NB4 (cell line): ENCODE results near the gene GIMAP1.

Experiments used
- CTCF ChIP-seq: IDR thresholded peaks from one replicate; pipeline ENCODE4 v1.5.1; 2012; ENCODE audit warnings: low read depth, low read length
- MAX ChIP-seq: IDR thresholded peaks from 2 replicates; pipeline ENCODE4 v1.6.1; 2011; ENCODE audit warnings: low read depth, low read length
- MYC ChIP-seq: IDR thresholded peaks from 2 replicates; pipeline ENCODE4 v1.6.1; 2011; ENCODE audit warnings: low read depth, low read length
- POLR2A ChIP-seq: IDR thresholded peaks from 2 replicates; pipeline ENCODE4 v1.6.1; 2011; ENCODE audit warnings: mild to moderate bottlenecking; ENCODE audit not compliant: insufficient read length; ENCODE audit errors: extremely low read depth

- no peak for TF ChIP-seq CTCF
- TF ChIP-seq POLR2A, result no peak
- TF ChIP-seq MYC, result no peak
- no peak for TF ChIP-seq MAX
These were observed 23.6 kb downstream of the GIMAP1 start for GRCh38 chr7:150740053-150740452.
